Upper lobe of right lung (tissue), 1 donor: ENCODE results near the gene C9orf78. TPM values are rescaled to one million over a fixed set of nuclear protein-coding genes. Genes with fewer than 3 reads are reported as not detected.

Experiments used
- ATAC-seq: fragments of 200-7000 bp; cut with Tn5 transposase; one replicate; pipeline ENCODE4 v1.9.1; 2020; ENCODE audit warnings: mild to moderate bottlenecking, moderate library complexity
- DNase-seq: peaks from one replicate; pipeline ENCODE4 v3.0.0-alpha.2; 2020
- H3K27ac ChIP-seq: fragments of 200-600 bp; one replicate; pipeline ENCODE4 v1.8.0; 2022
- H3K27me3 ChIP-seq: fragments of 200-600 bp; one replicate; pipeline ENCODE4 v1.8.0; 2022; ENCODE audit warnings: mild to moderate bottlenecking
- H3K36me3 ChIP-seq: fragments of 200-600 bp; one replicate; pipeline ENCODE4 v1.8.0; 2022
- H3K4me1 ChIP-seq: fragments of 200-600 bp; one replicate; pipeline ENCODE4 v1.8.0; 2022
- H3K4me3 ChIP-seq: fragments of 200-600 bp; one replicate; pipeline ENCODE4 v1.8.0; 2022; ENCODE audit warnings: mild to moderate bottlenecking
- H3K9me3 ChIP-seq: fragments of 200-600 bp; one replicate; pipeline ENCODE4 v1.8.0; 2022
- intact Hi-C: fragments of 100-400 bp; cut with DNase I; formaldehyde crosslinking; loops from one replicate; pipeline ENCODE4 v1.11.0; 2022
- microRNA-seq: library from miRNA; unstranded; fragments of <30 nt; microRNA quantifications from one replicate; pipeline ENCODE4 v1.2.0, GENCODE V29; 2020; ENCODE audit warnings: borderline microRNAs expressed
- total RNA-seq: library from RNA; stranded (reverse); fragmentation: NEBNext Ultra II Directional; extraction: Animal tissue kit (Norgen Biotek cat#: 25700); gene quantifications from one replicate; pipeline ENCODE4 v1.2.1, GENCODE V29; 2021
- TF ChIP-seq, protein P1 (sequence below): fragments of 200-600 bp; IDR thresholded peaks from one replicate; pipeline ENCODE4 v1.8.0; 2022; ENCODE audit warnings: antibody characterized with exemption
- donor health status: DM: no; HTN: yes; CAD: no; lungs with severe emphysema.

Gene C9orf78
- total RNA-seq, 1 donor from 2014 or later: 36.6 TPM

DNA sequence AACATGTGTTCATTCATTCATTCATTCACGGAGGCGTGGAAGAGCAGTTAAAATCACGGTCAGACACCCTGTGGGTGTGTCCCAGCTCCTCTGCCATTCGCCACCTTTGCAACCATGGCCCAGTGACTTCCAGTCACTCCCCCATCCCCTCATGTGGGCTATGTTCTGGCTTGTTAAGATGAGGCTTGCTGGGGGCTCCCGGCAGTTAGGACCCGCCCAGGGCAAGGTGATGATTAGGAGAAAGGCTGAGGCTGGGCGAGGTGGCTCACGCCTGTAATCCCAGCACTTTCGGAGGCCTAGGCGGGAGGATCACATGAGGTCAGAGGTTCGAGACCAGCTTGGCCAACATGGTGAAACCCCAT lies 57.3 kb downstream of the C9orf78 start:
- TF ChIP-seq, protein P1, sequence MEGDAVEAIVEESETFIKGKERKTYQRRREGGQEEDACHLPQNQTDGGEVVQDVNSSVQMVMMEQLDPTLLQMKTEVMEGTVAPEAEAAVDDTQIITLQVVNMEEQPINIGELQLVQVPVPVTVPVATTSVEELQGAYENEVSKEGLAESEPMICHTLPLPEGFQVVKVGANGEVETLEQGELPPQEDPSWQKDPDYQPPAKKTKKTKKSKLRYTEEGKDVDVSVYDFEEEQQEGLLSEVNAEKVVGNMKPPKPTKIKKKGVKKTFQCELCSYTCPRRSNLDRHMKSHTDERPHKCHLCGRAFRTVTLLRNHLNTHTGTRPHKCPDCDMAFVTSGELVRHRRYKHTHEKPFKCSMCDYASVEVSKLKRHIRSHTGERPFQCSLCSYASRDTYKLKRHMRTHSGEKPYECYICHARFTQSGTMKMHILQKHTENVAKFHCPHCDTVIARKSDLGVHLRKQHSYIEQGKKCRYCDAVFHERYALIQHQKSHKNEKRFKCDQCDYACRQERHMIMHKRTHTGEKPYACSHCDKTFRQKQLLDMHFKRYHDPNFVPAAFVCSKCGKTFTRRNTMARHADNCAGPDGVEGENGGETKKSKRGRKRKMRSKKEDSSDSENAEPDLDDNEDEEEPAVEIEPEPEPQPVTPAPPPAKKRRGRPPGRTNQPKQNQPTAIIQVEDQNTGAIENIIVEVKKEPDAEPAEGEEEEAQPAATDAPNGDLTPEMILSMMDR: no peak

More for the DNA sequence above, 57.3 kb downstream of the C9orf78 start:
- H3K27me3 ChIP-seq: no peaks in the 10 kb centered on the region
- ATAC-seq (no peak), DNase-seq (no peak)
- no peak overlapping the region for H3K27ac ChIP-seq
- H3K4me3 ChIP-seq: no peak overlapping the region
- no peaks in the 10 kb centered on the region for H3K9me3 ChIP-seq
- peaks cover 18% of the 10 kb centered on the region for H3K4me1 ChIP-seq
- intact Hi-C loops: no loop called here
- no peaks in the 10 kb centered on the region for H3K36me3 ChIP-seq

Small RNAs within 50 kb of the gene (microRNA-seq; reads per million reads assigned to microRNA genes)
- not detected for gene MIR6855

Other genes starting within 250 kb of the C9orf78 start
- gene C9orf50, start 214.2 kb downstream of the C9orf78 start, total RNA-seq: not detected
- 25.6 TPM for gene NTMT1, start 209.1 kb downstream of the C9orf78 start, total RNA-seq
- gene ASB6, start 193.1 kb downstream of the C9orf78 start, total RNA-seq: 16.7 TPM
- 1.1 TPM for gene PRRX2, start 169.6 kb downstream of the C9orf78 start, total RNA-seq
- gene PTGES, start 82.2 kb downstream of the C9orf78 start, total RNA-seq: 2.1 TPM
- 26.0 TPM for gene TOR1B, start 32.1 kb downstream of the C9orf78 start, total RNA-seq
- gene TOR1A, start 11.1 kb downstream of the C9orf78 start, total RNA-seq: 35.5 TPM
- gene USP20, start 183 bp upstream of the C9orf78 start, total RNA-seq: 21.4 TPM
- 50.0 TPM for gene FNBP1, start 207.9 kb upstream of the C9orf78 start, total RNA-seq
- gene GPR107, start 218.6 kb upstream of the C9orf78 start, total RNA-seq: 39.3 TPM